Measurements from ENCODE around the gene ATG3. TPM values are rescaled to one million over a fixed set of nuclear protein-coding genes. Genes with fewer than 3 reads are reported as not detected.

The ATG3 gene
- total RNA-seq, 2 experiments from 2014 or later, result 84.6 to 109 TPM

DNA sequence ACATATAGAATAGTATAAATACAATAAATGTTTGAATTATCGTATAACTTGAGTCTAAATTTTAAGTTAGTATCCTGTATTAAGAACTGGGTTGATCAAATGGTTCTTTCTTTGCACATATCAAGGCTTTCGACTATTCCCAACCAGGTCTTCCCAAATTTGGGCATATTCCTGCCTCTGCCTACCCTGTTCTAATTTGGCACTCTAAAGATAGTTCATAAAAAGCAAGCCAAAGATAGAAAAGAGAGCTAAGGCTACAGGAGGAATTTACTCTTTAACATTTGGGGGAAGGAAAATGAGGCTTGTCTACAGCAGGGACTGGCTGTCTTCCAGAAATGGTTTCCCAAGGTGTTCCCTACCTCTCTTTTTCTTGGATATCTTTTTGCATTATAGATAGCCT, 36.2 kb upstream of the ATG3 start:
- Histone ChIP-seq H3K9me3 (ENCODE audit: low read length) (no peaks in the 10 kb centered on the region), H3K79me2 (ENCODE audit: insufficient read depth, low read depth, low read length) (no peaks in the 10 kb centered on the region), H4K20me1 (ENCODE audit: insufficient read depth, low read length) (no peaks in the 10 kb centered on the region), H3K4me3 (ENCODE audit: low read depth, low read length, poor library complexity, severe bottlenecking) (no peak overlapping the region), H2AFZ (ENCODE audit: low read length) (no peak overlapping the region), H3K9me2 (ENCODE audit: insufficient read depth, low read length) (no peaks in the 10 kb centered on the region), H3K36me3 (ENCODE audit: insufficient read depth, low read length) (peaks cover 7% of the 10 kb centered on the region), H3K27ac (ENCODE audit: low read depth, low read length, poor library complexity, severe bottlenecking) (no peak overlapping the region), H3K4me2 (ENCODE audit: low read length) (no peak overlapping the region), H3K4me1 (ENCODE audit: insufficient read depth, low read length, poor library complexity, severe bottlenecking) (no peaks in the 10 kb centered on the region)
- POLR2A ChIA-PET, result no interaction called here
- BruUV-seq (replicated peaks), result no TSS peak
- CTCF ChIA-PET (ENCODE audit: unreplicated experiment), result no interaction called here
- no peak for DNase-seq (ENCODE audit: low spot score)
- intact Hi-C loops (cut with micrococcal nuclease; ENCODE audit: unreplicated experiment), result no loop called here
- no peak for TF ChIP-seq EZH2phosphoT487 (IDR thresholded peaks at IDR 0.05; ENCODE audit: borderline replicate concordance, low read depth, low read length)
- TF ChIP-seq CTCF (conservative IDR thresholded peaks at IDR 0.05; ENCODE audit: low read length), result no peak

DNA sequence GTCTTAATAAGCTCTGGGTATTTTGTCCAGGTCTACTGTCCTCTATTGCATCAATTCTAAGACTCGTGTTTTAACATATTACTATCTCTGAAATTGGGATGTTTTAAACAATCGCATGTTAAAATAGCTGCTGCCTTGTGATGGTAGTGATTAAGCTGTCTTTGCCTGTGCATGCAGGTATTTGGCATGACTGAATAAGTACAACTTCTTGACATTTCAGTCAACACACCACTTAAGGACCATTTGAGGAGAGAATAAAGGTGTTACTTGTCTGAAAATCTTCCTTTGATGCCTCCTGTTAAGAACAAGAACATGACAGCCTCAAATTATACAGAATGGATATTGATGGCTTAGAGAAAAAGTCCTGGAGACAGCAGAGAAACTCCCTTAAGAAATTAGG, 33.1 kb upstream of the ATG3 start:
- no TSS peak for BruUV-seq (replicated peaks)
- CTCF ChIA-PET (ENCODE audit: unreplicated experiment), result no interaction called here
- no peaks in the 10 kb centered on the region for H4K20me1 ChIP-seq (ENCODE audit: insufficient read depth, low read length)
- no peak for TF ChIP-seq EZH2phosphoT487 (IDR thresholded peaks at IDR 0.05; ENCODE audit: borderline replicate concordance, low read depth, low read length)
- TF ChIP-seq CTCF (conservative IDR thresholded peaks at IDR 0.05; ENCODE audit: low read length), result no peak
- POLR2A ChIA-PET, result interaction anchor here (0.6 to 0.7 kb wide), 5 partner anchors 11 to 786 kb away, joined by 3 to 4 read pairs (median 3); no protein-coding TSS in a partner anchor
- H2AFZ ChIP-seq (ENCODE audit: low read length), result no peak overlapping the region
- no peaks in the 10 kb centered on the region for H3K9me3 ChIP-seq (ENCODE audit: low read length)
- intact Hi-C loops (cut with micrococcal nuclease; ENCODE audit: unreplicated experiment), result no loop called here
- DNase-seq (ENCODE audit: low spot score), result no peak
- H3K36me3 ChIP-seq (ENCODE audit: insufficient read depth, low read length), result peaks cover 10% of the 10 kb centered on the region
- H3K27ac ChIP-seq (ENCODE audit: low read depth, low read length, poor library complexity, severe bottlenecking), result no peak overlapping the region
- no peaks in the 10 kb centered on the region for H3K9me2 ChIP-seq (ENCODE audit: insufficient read depth, low read length)
- H3K4me1 ChIP-seq (ENCODE audit: insufficient read depth, low read length, poor library complexity, severe bottlenecking), result peaks cover 8% of the 10 kb centered on the region
- H3K79me2 ChIP-seq (ENCODE audit: insufficient read depth, low read depth, low read length), result no peaks in the 10 kb centered on the region
- no peak overlapping the region for H3K4me3 ChIP-seq (ENCODE audit: low read depth, low read length, poor library complexity, severe bottlenecking)
- H3K4me2 ChIP-seq (ENCODE audit: low read length), result no peak overlapping the region

- BruUV-seq (replicated peaks), result no TSS peak
- no peaks in the 10 kb centered on the region for H3K79me2 ChIP-seq (ENCODE audit: insufficient read depth, low read depth, low read length)
- no peak for DNase-seq (ENCODE audit: low spot score)
- H3K9me2 ChIP-seq (ENCODE audit: insufficient read depth, low read length), result no peaks in the 10 kb centered on the region
- H4K20me1 ChIP-seq (ENCODE audit: insufficient read depth, low read length), result no peaks in the 10 kb centered on the region
- H2AFZ ChIP-seq (ENCODE audit: low read length), result no peak overlapping the region
- peaks cover 8% of the 10 kb centered on the region for H3K4me1 ChIP-seq (ENCODE audit: insufficient read depth, low read length, poor library complexity, severe bottlenecking)
- no peak overlapping the region for H3K27ac ChIP-seq (ENCODE audit: low read depth, low read length, poor library complexity, severe bottlenecking)
- intact Hi-C loops (cut with micrococcal nuclease; ENCODE audit: unreplicated experiment), result no loop called here
- ChIA-PET CTCF (ENCODE audit: unreplicated experiment) (no interaction called here), POLR2A (interaction anchor here (0.8 kb wide), 1 partner anchor 11 kb away, joined by 4 read pairs; no protein-coding TSS in a partner anchor)
- H3K4me3 ChIP-seq (ENCODE audit: low read depth, low read length, poor library complexity, severe bottlenecking), result no peak overlapping the region
- no peaks in the 10 kb centered on the region for H3K9me3 ChIP-seq (ENCODE audit: low read length)
- TF ChIP-seq CTCF (conservative IDR thresholded peaks at IDR 0.05; ENCODE audit: low read length), result no peak
- no peak for TF ChIP-seq EZH2phosphoT487 (IDR thresholded peaks at IDR 0.05; ENCODE audit: borderline replicate concordance, low read depth, low read length)
- peaks cover 10% of the 10 kb centered on the region for H3K36me3 ChIP-seq (ENCODE audit: insufficient read depth, low read length)
- no peak overlapping the region for H3K4me2 ChIP-seq (ENCODE audit: low read length)
These were observed 31.5 kb upstream of the ATG3 start for GRCh38 chr3:112593258-112593657.
